OCI-LY7 (cell line): ENCODE data around the gene ANKH. TPM values are rescaled to one million over a fixed set of nuclear protein-coding genes. Genes with fewer than 3 reads are reported as not detected.

Experiments used
- BruUV-seq: library from RNA; stranded (reverse); fragments of 400-500 nt; replicated peaks from 2 replicates; lab custom pipeline; 2021; lab: Mats Ljungman, UMichigan
- CTCF ChIA-PET: fragments of 300-600 bp; sonication (Branson Sonifier 250); formaldehyde crosslinking; loops from one replicate; lab custom pipeline; 2022; ENCODE audit warnings: antibody characterized with exemption; ENCODE audit not compliant: unreplicated experiment; lab: Charles Lee
- POLR2A ChIA-PET: fragments of 300-600 bp; sonication (Branson Sonifier 250); formaldehyde crosslinking; loops from one replicate; lab custom pipeline; 2022; ENCODE audit warnings: antibody characterized with exemption; lab: Charles Lee
- DNase-seq: peaks from one replicate; pipeline ENCODE4 v3.0.0-alpha.2; 2015; ENCODE audit warnings: low spot score
- H2AFZ ChIP-seq: fragments of 200-600 bp; sonication (generic), shearing (Covaris generic); 2 replicates; pipeline ENCODE4 v1.6.1; 2014; ENCODE audit warnings: mild to moderate bottlenecking, antibody characterized with exemption, low read length, moderate library complexity
- H3K27ac ChIP-seq: fragments of 200-600 bp; sonication (generic); 2 replicates; pipeline ENCODE4 v1.5.1; 2014; ENCODE audit warnings: mixed run types, low read depth, mild to moderate bottlenecking, moderate library complexity, low read length, inconsistent platforms; ENCODE audit not compliant: poor library complexity, severe bottlenecking
- H3K36me3 ChIP-seq: fragments of 200-600 bp; sonication (generic); 2 replicates; pipeline ENCODE4 v1.6.1; 2014; ENCODE audit warnings: mild to moderate bottlenecking, antibody characterized with exemption, low read length, moderate library complexity, mixed read lengths; ENCODE audit not compliant: insufficient read depth
- H3K4me1 ChIP-seq: fragments of 200-600 bp; sonication (generic); 2 replicates; pipeline ENCODE4 v1.5.1; 2014; ENCODE audit warnings: mild to moderate bottlenecking, low read length; ENCODE audit not compliant: insufficient read depth, poor library complexity, severe bottlenecking
- H3K4me2 ChIP-seq: fragments of 200-600 bp; sonication (generic); 2 replicates; pipeline ENCODE4 v1.6.1; 2014; ENCODE audit warnings: mild to moderate bottlenecking, low read length
- H3K4me3 ChIP-seq: fragments of 200-600 bp; sonication (generic); 2 replicates; pipeline ENCODE4 v1.5.1; 2014; ENCODE audit warnings: mild to moderate bottlenecking, low read depth, low read length; ENCODE audit not compliant: poor library complexity, severe bottlenecking
- H3K79me2 ChIP-seq: fragments of 200-600 bp; sonication (generic); 2 replicates; pipeline ENCODE4 v1.6.1; 2016; ENCODE audit warnings: low read depth, mild to moderate bottlenecking, low read length, moderate library complexity, mixed read lengths; ENCODE audit not compliant: insufficient read depth
- H3K9me2 ChIP-seq: fragments of 200-600 bp; sonication (generic); 2 replicates; pipeline ENCODE4 v1.6.1; 2016; ENCODE audit warnings: mild to moderate bottlenecking, low read length, mixed read lengths; ENCODE audit not compliant: insufficient read depth
- H3K9me3 ChIP-seq: fragments of 200-600 bp; sonication (generic); 2 replicates; pipeline ENCODE4 v1.6.1; 2014; ENCODE audit warnings: mild to moderate bottlenecking, mixed run types, low read length, mixed read lengths
- H4K20me1 ChIP-seq: fragments of 200-600 bp; sonication (generic); 2 replicates; pipeline ENCODE4 v1.6.1; 2014; ENCODE audit warnings: mild to moderate bottlenecking, antibody characterized with exemption, low read length, moderate library complexity, mixed read lengths; ENCODE audit not compliant: insufficient read depth
- CTCF ChIP-seq: fragments of 200-600 bp; sonication (generic); conservative IDR thresholded peaks from 2 replicates; pipeline ENCODE4 v1.5.1; 2014; ENCODE audit warnings: mild to moderate bottlenecking, antibody characterized with exemption, low read length, moderate library complexity, mixed read lengths
- EZH2phosphoT487 ChIP-seq: fragments of 200-600 bp; sonication (generic); IDR thresholded peaks from 2 replicates; pipeline ENCODE4 v1.6.1; 2018; ENCODE audit warnings: low read depth, borderline replicate concordance, mild to moderate bottlenecking, mixed run types, antibody characterized with exemption, low read length, moderate library complexity, mixed read lengths
- intact Hi-C: fragments of 100-400 bp; cut with micrococcal nuclease; formaldehyde crosslinking; loops from one replicate; pipeline ENCODE4 v1.10.0; 2022; ENCODE audit not compliant: unreplicated experiment
- total RNA-seq, 2 experiments: library from RNA; depleted of rRNA in 1 of 2; stranded (reverse); fragments of >200 nt in 1 of 2; shearing (Covaris generic) in 1 of 2; gene quantifications; 2 replicates each; pipeline ENCODE4 v1.2.3, GENCODE V29; 2014 to 2022

The ANKH gene
- total RNA-seq, 2 experiments from 2014 or later = 23.1 to 80.4 TPM

- Histone ChIP-seq H3K4me2 (no peak overlapping the region), H3K36me3 (peaks cover 90% of the 10 kb centered on the region), H3K4me1 (no peaks in the 10 kb centered on the region), H3K79me2 (no peaks in the 10 kb centered on the region), H4K20me1 (no peaks in the 10 kb centered on the region), H3K4me3 (no peak overlapping the region), H3K27ac (no peak overlapping the region), H3K9me2 (no peaks in the 10 kb centered on the region), H2AFZ (no peak overlapping the region), H3K9me3 (no peaks in the 10 kb centered on the region)
- intact Hi-C loops = no loop called here
- ChIA-PET POLR2A (no interaction called here), CTCF (no interaction called here)
- TF ChIP-seq CTCF (no peak), EZH2phosphoT487 (no peak)
- no TSS peak for BruUV-seq
- DNase-seq = no peak
Observed at GRCh38 chr5:14699807-14700400, 171.7 kb downstream of the ANKH start.

GRCh38 chr5:14699159-14699558 is 172.4 kb downstream of the ANKH start:
- no TSS peak for BruUV-seq
- no peak for TF ChIP-seq EZH2phosphoT487
- TF ChIP-seq CTCF = no peak
- no peaks in the 10 kb centered on the region for H3K9me2 ChIP-seq
- H3K9me3 ChIP-seq = no peaks in the 10 kb centered on the region
- ChIA-PET POLR2A (no interaction called here), CTCF (no interaction called here)
- no peak overlapping the region for H3K4me3 ChIP-seq
- no peak overlapping the region for H3K4me2 ChIP-seq
- H3K36me3 ChIP-seq = peaks cover 92% of the 10 kb centered on the region
- no peak for DNase-seq
- H2AFZ ChIP-seq = no peak overlapping the region
- no peak overlapping the region for H3K27ac ChIP-seq
- no peaks in the 10 kb centered on the region for H3K79me2 ChIP-seq
- H3K4me1 ChIP-seq = no peaks in the 10 kb centered on the region
- H4K20me1 ChIP-seq = no peaks in the 10 kb centered on the region
- intact Hi-C loops = no loop called here

- Histone ChIP-seq H4K20me1 (no peaks in the 10 kb centered on the region), H3K4me2 (no peak overlapping the region), H3K36me3 (peaks cover 94% of the 10 kb centered on the region), H3K9me2 (no peaks in the 10 kb centered on the region), H3K4me1 (no peaks in the 10 kb centered on the region), H3K4me3 (no peak overlapping the region), H3K79me2 (no peaks in the 10 kb centered on the region), H2AFZ (no peak overlapping the region), H3K9me3 (no peaks in the 10 kb centered on the region), H3K27ac (no peak overlapping the region)
- TF ChIP-seq EZH2phosphoT487 = no peak
- no peak for TF ChIP-seq CTCF
- no peak for DNase-seq
- ChIA-PET CTCF (no interaction called here), POLR2A (interaction anchor here (0.6 kb wide), 1 partner anchor 368 kb away, joined by 3 read pairs; no protein-coding TSS in a partner anchor)
- intact Hi-C loops = no loop called here
- no TSS peak for BruUV-seq
Observed at GRCh38 chr5:14698495-14698894, 173.1 kb downstream of the ANKH start.
